NCI-H748 (cell line): ENCODE measurements around the gene TTC16.
"Not testable (repeated sequence)": the region's sequence is repeated elsewhere in the genome, so short reads cannot be mapped to it uniquely, and the experiment has no call there.

ENCODE experiments used
- DNase-seq: peaks from one replicate; lab custom pipeline; 2025; ENCODE audit not compliant: unreplicated experiment; lab: John Stamatoyannopoulos, UW

Gene TTC16

DNA sequence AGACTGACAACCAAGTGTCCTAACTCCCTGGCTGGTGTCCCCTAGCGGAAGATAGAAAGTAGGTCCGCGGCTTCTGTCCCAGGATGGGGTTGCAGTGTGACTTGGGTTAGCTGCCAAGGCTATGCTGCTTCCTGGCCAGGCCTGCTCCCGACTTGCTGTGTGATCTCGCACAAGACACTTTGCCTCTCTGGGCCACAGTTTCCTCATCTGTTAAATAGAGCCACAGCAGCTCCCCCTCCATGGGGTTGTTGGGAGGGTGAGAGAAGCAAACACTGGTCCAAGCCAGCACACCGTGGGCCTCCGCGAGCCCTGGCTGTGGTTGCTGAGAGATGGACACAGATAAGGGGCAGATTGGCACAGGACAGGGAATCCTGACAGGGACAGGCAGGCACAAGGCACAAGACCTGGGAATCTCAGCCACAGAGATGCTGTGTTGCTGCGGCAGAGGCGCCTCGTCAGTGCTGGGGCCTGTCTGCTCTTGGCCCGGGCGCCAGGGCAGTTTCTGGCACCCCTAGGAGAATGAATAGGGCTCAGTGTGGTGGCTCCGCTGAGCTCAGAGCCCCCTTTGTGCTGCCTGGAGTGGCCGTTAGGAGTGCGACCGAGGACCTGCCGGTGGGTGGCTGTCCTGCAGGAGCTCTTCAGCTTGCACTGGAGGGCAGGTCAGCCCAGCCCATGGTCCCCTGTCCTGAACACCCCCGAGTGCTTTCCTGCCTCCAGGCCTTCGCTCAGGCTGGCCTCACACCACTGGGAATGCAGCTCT is 64.4 kb downstream of the TTC16 start:
- no peak for DNase-seq

DNA sequence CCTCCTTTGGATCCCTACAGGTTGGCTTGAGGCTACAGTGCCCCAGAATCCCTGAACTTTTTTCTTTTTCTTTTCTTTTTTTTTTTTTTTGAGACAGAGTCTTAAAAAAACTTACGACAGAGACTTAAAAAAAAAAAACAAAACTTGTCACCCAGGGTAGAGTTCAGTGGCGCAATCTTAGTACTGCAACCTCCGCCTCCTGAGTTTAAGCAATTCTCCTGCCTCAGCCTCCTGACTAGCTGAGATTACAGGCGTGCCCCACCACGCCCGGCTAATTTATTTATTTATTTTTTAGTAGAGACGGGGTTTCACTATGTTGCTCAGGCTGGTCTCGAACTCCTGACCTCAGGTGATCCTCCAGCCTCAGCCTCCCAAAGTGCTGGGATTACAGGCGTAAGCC is 65.0 kb downstream of the TTC16 start:
- not testable (repeated sequence) for DNase-seq
